ENCODE measurements around the gene FGD3.
"Not testable (repeated sequence)": the region's sequence is repeated elsewhere in the genome, so short reads cannot be mapped to it uniquely, and the experiment has no call there.

Gene FGD3

GRCh38 chr9:92947268-92948037, at the start of gene FGD3:
Gene FGD3 (plus strand): TSS chr9:92947523. CDS start chr9:92976257, 28,734 bp downstream.
- H3K4me3 ChIP-seq (ENCODE audit: low read depth, low read length) = peak within 1 kb of the TSS; percentile 28

DNA sequence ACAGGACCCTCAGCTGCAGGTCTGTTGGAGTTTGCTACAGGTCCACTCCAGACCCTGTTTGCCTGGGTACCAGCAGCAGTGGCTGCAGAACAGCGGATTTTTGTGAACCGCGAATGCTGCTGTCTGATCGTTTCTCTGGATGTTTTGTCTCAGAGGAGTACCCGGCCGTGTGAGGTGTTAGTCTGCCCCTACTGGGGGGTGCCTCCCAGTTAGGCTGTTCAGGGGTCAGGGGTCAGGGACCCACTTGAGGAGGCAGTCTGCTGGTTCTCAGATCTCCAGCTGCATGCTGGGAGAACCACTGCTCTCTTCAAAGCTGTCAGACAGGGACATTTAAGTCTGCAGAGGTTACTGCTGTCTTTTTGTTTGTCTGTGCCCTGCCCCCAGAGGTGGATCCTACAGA, 42.2 kb upstream of the FGD3 start:
- not testable (repeated sequence) for H3K4me3 ChIP-seq (ENCODE audit: low read depth, low read length)

DNA sequence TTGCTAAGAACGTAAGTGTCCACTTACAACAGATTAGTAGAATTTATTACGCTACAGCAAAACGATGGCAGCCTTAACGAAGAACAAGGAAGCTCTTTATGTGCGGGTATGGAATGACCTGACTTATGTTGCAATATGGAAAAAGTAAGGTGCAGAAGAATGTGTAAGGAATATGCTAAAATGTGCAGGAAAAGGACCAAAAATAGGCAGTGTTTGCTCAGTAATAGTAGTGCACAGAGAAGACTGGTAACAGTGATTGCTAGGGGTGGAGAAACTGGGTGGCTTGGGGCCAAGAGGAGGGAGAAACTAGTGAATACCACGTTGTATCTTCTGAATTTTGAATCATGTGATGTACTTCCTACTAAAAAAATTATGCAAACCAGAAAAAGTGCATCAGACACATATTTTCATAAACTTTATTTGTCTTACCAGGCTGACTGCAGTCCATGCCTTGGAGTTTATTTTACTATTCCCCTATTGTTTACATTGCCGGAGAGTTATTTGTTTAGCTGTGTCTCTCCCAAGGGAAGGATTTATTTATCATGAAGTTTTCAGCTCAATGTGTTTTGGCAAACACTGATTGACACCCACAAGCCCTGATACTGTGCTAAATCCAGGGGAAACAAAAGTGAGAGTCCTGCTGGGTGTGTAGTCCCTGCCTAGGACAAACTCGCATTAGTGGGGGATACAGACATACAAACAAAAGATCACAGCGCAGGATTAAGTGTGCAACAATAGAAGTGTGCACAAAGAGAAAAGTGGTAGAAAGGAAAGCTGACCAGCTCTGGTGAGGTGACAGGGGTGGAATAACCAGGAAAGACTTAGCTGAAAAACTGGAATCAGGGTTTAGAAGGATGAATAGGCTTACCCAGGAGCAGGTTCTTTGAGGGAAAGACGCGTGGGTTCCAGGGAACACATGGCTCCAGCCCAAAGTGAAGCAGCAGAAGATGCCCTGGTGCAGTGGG, 35.5 kb upstream of the FGD3 start:
- no peak overlapping the region for H3K4me3 ChIP-seq (ENCODE audit: low read depth, low read length)

- no peak overlapping the region for H3K4me3 ChIP-seq (ENCODE audit: low read depth, low read length)
Measured at GRCh38 chr9:92917176-92917800, 30.0 kb upstream of the FGD3 start.

DNA sequence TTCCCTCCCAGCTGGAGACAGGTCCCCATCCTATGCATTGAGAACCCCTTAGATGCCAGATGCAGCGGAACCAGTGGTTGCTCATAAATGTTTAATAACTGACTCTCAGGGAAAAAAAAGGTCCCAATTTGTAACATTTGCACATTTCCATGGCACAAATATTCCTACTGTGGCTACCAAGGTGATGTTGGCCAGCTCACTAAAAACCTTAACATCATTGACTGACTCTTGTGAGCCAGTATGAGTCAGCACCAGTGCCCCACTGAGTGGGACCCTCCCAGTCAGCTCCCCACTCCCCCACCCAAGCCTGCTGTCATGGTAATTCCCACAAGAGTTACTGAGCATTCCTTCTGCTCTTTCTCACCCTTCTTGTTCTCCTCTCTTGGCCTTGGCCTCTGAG, 26.9 kb upstream of the FGD3 start:
- H3K4me3 ChIP-seq (ENCODE audit: low read depth, low read length) = no peak overlapping the region

GRCh38 chr9:92931606-92932005, 15.7 kb upstream of the FGD3 start:
- H3K4me3 ChIP-seq (ENCODE audit: low read depth, low read length) = no peak overlapping the region

- no peak overlapping the region for H3K4me3 ChIP-seq (ENCODE audit: low read depth, low read length)
Measured at GRCh38 chr9:92934321-92934720, 13.0 kb upstream of the FGD3 start.

- H3K4me3 ChIP-seq (ENCODE audit: low read depth, low read length) = no peak overlapping the region
Measured at GRCh38 chr9:92938025-92938424, 9.3 kb upstream of the FGD3 start.

DNA sequence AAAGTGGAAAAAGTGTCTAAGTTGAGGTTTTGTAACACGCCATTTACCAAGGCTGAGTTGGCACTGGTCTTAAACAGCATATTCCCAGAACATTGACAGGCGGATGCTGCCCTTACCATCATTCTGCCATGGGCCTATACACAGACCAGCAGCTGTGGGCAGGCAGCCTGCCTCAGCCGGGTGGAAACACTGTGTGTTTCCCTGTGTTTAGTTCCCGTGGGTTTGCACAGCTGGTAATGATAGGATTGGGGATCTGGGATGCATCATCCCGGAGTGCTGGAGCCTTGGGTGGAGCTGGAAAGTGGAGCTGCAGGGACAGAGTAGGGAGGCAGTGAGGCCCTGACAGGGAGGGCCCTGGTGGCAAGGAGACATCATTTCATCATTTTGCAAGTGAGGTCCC, 5.5 kb upstream of the FGD3 start:
- no peak overlapping the region for H3K4me3 ChIP-seq (ENCODE audit: low read depth, low read length)

- no peak overlapping the region for H3K4me3 ChIP-seq (ENCODE audit: low read depth, low read length)
Measured at GRCh38 chr9:92942688-92943616, 4.4 kb upstream of the FGD3 start.

DNA sequence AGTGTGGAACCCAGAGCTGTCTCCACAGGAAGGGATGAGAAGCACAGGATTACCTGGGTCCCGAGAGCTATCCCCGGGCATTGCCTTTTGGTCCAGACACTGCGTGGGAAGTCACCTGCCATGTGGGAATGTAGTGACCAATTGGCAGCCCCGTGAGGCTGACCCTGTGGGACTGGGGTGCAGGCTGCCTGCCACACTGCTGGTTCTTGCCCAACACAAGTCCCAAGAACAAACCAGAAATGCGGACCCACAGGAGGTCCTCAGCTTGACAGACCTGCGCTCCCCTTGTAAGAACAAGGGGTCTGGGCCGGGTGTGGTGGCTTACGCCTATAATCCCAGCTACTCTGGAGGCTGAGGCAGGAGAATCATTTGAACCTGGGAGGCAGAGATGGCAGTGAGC, 2.4 kb upstream of the FGD3 start:
- no peak overlapping the region for H3K4me3 ChIP-seq (ENCODE audit: low read depth, low read length)

GRCh38 chr9:92945796-92946195, 1.5 kb upstream of the FGD3 start:
- H3K4me3 ChIP-seq (ENCODE audit: low read depth, low read length) = no peak overlapping the region

DNA sequence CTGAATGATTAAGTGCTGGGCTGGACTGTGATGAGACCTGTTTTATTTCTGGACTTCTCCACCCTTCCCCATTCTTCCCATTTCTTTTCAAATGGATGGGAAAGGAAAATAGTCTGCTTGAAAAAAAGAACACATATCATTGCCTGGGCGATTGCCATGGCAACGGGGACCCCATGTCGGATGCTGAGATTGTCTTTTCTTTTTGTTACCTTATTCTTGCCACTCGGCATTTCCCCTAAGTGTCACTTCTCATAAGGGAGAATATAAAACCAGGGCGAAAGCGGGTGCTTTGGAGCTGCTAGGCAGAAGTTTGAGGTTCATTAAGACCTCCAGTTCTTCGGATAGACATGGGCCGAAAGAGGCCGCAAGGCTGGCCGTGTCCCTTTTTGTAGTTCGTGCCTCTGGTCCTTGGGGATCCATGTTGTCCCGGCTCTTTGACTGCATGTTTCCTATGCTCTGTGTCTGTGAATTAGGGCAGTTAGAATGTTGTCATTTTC, 763 bp downstream of the FGD3 start:
- H3K4me3 ChIP-seq (ENCODE audit: low read depth, low read length) = no peak overlapping the region

- H3K4me3 ChIP-seq (ENCODE audit: low read depth, low read length) = no peak overlapping the region
Measured at GRCh38 chr9:92948632-92949031, 1.3 kb downstream of the FGD3 start.

DNA sequence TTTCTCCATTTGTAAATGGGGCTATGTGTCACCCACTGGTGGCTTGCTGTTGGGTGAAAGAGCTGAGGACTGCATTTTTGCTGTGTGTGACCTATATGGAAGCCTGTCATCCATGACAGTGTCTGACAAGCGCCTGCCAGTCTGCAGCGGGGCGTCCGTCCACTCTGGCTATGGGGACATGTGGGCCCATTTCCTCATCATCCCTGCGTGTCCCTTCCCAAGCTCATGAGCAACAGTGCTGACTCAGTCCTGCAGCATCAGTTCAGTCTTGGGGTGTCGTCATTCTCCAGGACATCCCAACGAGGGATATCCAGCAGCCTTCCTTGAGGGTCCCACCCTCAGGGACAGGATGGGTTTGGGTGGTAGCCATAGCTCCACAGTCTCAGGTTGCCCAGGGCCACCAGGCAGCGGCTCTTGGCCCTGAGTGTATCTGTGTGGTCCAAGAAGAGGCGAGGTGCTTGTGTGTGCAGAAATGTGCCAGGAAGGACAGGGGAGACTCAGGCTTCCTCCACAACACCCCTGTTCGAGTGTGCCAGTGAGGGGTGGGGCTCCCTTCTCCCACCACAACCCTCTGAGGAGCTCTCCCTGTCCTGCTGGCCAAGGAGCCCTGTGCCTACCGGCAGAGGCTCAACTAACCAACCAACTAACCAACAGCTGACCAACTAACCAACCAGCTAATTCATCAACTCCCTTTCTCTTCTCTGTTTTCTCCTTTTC, 2.1 kb downstream of the FGD3 start:
- H3K4me3 ChIP-seq (ENCODE audit: low read depth, low read length) = no peak overlapping the region

- H3K4me3 ChIP-seq (ENCODE audit: low read depth, low read length) = no peak overlapping the region
Measured at GRCh38 chr9:92950359-92950955, 3.1 kb downstream of the FGD3 start.

GRCh38 chr9:92952906-92953610, 5.7 kb downstream of the FGD3 start:
- H3K4me3 ChIP-seq (ENCODE audit: low read depth, low read length) = no peak overlapping the region

DNA sequence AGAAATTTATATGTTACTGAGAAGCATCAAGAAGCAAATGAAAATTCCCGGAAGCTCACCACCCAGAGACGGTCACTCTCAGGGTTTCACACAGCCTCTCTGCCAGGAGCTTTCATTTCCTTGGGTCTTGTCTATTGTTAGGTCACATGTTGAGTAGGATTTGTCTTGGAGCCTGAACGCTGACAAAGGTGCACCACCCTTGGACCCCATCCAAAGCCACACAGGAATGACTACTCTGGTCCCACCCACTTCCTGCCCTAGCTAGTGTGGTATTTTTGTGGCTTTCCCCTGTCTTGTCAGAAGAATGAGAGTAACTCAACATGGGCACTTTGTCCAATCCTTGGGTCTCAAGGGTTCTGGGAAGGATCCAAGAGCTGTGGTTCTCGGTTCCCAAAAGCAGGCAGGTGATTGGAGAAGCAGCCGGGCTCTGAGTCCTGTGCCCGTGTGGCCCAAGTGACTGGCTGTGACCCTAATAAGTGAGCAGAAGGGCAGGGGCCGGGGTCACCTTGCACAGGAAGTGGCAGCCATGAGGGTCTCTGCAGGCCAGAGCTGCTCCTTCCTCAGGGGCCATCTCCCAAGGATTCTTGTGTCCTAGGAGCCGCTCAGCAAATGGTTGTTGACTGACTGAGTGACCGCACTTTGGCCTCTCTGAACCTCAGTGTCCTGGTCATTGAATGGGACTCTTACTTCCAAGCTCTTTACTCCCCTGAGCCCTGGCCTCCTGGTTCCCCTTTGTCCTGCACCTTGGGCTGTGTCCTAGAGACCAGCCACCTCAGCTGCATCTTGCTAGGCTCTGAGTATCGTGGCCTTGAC, 6.9 kb downstream of the FGD3 start:
- H3K4me3 ChIP-seq (ENCODE audit: low read depth, low read length) = no peak overlapping the region

All from iPS-11a (cell line).